H54 (cell line): ENCODE data around the gene TEF.
A peak's percentile ranks its signal among the peaks of the same experiment; 100 is the strongest.
"Not testable (repeated sequence)": the region's sequence is repeated elsewhere in the genome, so short reads cannot be mapped to it uniquely, and the experiment has no call there.

Experiments
- DNase-seq: peaks from one replicate; pipeline ENCODE4 v3.0.0; 2011; ENCODE audit warnings: low spot score, mixed read lengths; ENCODE audit not compliant: insufficient read length
- FAIRE-seq: peaks from 3 replicates; lab custom pipeline; 2011; peaks lifted over from hg19 to GRCh38; lab: Jason Lieb, UNC
- POLR2A ChIP-seq: IDR thresholded peaks from 2 replicates; pipeline ENCODE4 v1.6.1; 2011; ENCODE audit warnings: low read depth, mild to moderate bottlenecking, low read length

TEF gene

GRCh38 chr22:41435560-41435959 is 53.8 kb downstream of the TEF start:
- TF ChIP-seq POLR2A: no peak
- DNase-seq (no peak), FAIRE-seq (no peak)

- FAIRE-seq (no peak), DNase-seq (no peak)
- TF ChIP-seq POLR2A: no peak
These were observed 54.8 kb downstream of the TEF start for GRCh38 chr22:41436322-41437113.

- DNase-seq (no peak), FAIRE-seq (no peak)
- TF ChIP-seq POLR2A: no peak
These were observed 55.5 kb downstream of the TEF start for GRCh38 chr22:41437198-41437597.

GRCh38 chr22:41440511-41440910 is 58.8 kb downstream of the TEF start:
- not testable (repeated sequence) for DNase-seq, FAIRE-seq

GRCh38 chr22:41442240-41442792 is 60.6 kb downstream of the TEF start:
- DNase-seq: no peak
- no peak for TF ChIP-seq POLR2A
- FAIRE-seq: no peak

- FAIRE-seq (peak; percentile 23), DNase-seq (peak; percentile 75)
- no peak for TF ChIP-seq POLR2A
These were observed 62.8 kb downstream of the TEF start for GRCh38 chr22:41444360-41445128.

- no peak for TF ChIP-seq POLR2A
- FAIRE-seq (no peak), DNase-seq (no peak)
These were observed 63.7 kb downstream of the TEF start for GRCh38 chr22:41445129-41446056.

GRCh38 chr22:41446057-41446501 is 64.3 kb downstream of the TEF start:
- no peak for DNase-seq
- no peak for FAIRE-seq
- no peak for TF ChIP-seq POLR2A

GRCh38 chr22:41446639-41447434 is 65.1 kb downstream of the TEF start, which contains the start of gene TOB2:
TSS of gene TOB2 (minus strand) at chr22:41446801. CDS start at chr22:41437345, 9,456 bp downstream.
- TF ChIP-seq POLR2A: peak; percentile 99
- no peak for DNase-seq
- no peak for FAIRE-seq

GRCh38 chr22:41447435-41448188 is 65.9 kb downstream of the TEF start:
- TF ChIP-seq POLR2A: peak; percentile 27; the same call in 1 of the 2 replicates
- FAIRE-seq (no peak), DNase-seq (no peak)

- DNase-seq: peak; percentile 76
- TF ChIP-seq POLR2A: 0 out of 2 replicates have a peak, but pooled peaks have one; percentile 24
- peak; percentile 82 for FAIRE-seq
These were observed 66.6 kb downstream of the TEF start for GRCh38 chr22:41448189-41448808.
